GM21717 (cell line): ENCODE measurements around the gene C6orf62.
"Not testable (repeated sequence)": the region's sequence is repeated elsewhere in the genome, so short reads cannot be mapped to it uniquely, and the experiment has no call there.

Experiments
- ATAC-seq: cut with Tn5 transposase; IDR thresholded peaks from one replicate; pipeline ENCODE4 v1.9.1; 2021; ENCODE audit warnings: mild to moderate bottlenecking, moderate library complexity; ENCODE audit not compliant: unreplicated experiment

Gene C6orf62

GRCh38 chr6:24702720-24703282 is 16.2 kb downstream of the C6orf62 start:
- ATAC-seq: no peak

DNA sequence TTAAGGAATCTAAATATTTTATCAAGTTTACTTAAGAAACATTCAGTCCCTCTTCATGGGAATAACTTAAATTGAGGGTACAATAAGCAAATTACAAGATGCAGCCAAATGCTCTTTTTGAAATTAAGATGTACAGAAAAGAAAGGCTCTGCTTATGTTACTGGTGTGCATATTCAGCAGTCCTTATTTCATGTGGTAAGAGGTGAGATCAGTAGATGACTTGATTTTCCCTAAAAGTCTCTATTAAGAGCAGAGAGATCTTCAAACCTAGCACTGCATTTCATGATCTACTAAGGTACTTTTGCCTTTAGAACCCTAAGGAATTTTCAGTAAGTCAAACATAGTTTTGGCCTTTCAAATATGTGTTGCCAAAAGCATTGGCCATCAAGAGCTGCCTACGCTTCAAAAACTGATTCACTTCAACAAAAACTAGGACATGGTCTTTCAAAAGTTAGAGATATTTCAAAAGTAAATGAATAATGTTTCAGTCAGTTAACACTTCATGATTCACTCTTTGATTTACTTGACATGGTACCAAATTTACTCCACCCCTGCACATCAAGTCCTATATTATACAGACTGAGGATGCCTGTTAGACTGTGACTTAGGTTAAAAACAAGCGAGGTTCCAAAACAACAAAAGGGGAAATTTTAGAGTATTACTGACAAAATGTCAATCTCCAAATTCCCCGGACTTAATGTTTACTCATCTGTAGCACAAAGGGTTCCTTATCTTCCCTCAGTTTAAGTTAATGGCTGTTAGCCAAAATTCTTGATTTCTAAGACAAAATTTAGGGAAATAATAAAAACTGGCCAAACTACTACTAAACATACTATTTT is 19.2 kb downstream of the C6orf62 start:
- no peak for ATAC-seq

DNA sequence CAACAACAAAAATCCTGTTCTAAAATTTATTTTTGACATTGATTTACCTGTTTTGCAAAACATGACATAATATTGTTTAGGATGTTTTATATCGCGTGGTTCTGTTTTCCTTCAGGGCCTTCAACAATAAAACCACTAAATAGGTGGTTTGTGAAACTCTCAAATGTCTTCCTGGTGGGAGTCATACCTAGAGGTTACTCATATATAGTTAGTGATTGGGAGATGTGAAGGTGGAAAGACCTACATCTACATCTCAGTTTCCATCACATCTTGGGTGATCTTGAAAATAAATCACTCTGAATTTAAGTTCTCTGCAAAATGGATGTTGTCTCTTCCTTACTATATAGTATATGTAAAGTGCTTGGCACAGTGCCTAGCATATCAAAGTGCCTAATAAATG is 22.9 kb downstream of the C6orf62 start:
- no peak for ATAC-seq

GRCh38 chr6:24695635-24696034 is 23.3 kb downstream of the C6orf62 start:
- ATAC-seq: not testable (repeated sequence)

GRCh38 chr6:24694198-24694597 is 24.8 kb downstream of the C6orf62 start:
- no peak for ATAC-seq

GRCh38 chr6:24692848-24693592 is 25.9 kb downstream of the C6orf62 start:
- ATAC-seq: no peak

- ATAC-seq: no peak
Measured at GRCh38 chr6:24692415-24692814, 26.5 kb downstream of the C6orf62 start.

DNA sequence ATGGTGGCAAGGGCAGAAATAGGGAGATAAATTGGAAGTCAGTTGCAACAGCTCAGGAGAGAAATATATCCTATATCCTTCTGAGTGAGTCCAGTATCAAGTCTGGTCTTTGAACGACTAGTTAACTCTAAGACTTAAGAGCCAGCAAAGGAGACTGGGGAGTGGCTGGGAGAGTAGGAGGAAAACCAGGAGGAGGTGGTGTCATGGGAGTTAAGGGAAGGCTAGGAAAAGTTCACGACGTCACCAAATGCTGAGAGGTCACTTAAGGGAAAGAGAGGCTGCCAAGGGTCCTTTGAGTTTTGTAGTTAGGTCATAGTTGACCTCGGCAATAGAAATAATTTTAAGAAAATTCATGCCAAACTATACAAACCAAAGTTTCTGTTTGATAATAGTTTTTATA is 27.0 kb downstream of the C6orf62 start:
- no peak for ATAC-seq

DNA sequence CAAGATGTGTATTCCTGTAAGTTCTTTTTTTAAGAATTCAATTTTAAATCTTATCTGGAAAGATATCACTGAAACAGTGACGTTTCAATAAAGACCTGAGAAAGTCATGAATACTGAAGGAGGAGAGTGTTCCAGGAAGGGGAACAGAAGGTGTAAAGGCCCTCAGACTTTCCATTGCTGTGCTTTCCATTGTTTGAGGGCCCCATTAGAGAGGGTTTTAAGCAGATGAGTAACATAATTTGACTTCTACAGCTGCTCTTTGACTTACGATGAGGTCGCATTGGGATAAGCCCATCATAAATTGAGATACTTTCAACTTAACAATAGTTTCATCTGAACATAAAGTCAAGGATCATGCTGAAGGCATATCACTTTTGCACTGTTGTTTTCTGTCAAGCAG is 27.4 kb downstream of the C6orf62 start:
- ATAC-seq: no peak

GRCh38 chr6:24690593-24690992 is 28.4 kb downstream of the C6orf62 start:
- no peak for ATAC-seq

GRCh38 chr6:24689964-24690363 is 29.0 kb downstream of the C6orf62 start:
- no peak for ATAC-seq

DNA sequence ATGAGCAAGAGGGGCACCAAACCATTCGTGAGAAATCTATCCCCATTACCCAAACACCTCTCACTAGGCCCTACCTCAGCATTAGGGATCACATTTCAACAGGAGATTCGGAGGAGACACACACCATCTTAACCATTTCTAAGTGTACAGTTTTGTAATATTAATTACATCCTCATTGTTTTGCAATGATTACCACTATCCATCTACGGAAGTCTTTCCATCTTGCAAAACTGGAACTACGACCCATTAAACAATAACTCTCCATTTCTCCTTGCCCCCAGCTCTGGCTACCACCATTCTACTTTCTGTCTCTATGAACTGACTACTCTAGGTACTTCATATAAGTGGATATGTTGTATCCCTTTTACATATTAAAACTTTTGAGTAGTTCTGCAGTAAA is 32.0 kb downstream of the C6orf62 start:
- ATAC-seq: no peak

GRCh38 chr6:24686408-24686807 is 32.5 kb downstream of the C6orf62 start:
- no peak for ATAC-seq

DNA sequence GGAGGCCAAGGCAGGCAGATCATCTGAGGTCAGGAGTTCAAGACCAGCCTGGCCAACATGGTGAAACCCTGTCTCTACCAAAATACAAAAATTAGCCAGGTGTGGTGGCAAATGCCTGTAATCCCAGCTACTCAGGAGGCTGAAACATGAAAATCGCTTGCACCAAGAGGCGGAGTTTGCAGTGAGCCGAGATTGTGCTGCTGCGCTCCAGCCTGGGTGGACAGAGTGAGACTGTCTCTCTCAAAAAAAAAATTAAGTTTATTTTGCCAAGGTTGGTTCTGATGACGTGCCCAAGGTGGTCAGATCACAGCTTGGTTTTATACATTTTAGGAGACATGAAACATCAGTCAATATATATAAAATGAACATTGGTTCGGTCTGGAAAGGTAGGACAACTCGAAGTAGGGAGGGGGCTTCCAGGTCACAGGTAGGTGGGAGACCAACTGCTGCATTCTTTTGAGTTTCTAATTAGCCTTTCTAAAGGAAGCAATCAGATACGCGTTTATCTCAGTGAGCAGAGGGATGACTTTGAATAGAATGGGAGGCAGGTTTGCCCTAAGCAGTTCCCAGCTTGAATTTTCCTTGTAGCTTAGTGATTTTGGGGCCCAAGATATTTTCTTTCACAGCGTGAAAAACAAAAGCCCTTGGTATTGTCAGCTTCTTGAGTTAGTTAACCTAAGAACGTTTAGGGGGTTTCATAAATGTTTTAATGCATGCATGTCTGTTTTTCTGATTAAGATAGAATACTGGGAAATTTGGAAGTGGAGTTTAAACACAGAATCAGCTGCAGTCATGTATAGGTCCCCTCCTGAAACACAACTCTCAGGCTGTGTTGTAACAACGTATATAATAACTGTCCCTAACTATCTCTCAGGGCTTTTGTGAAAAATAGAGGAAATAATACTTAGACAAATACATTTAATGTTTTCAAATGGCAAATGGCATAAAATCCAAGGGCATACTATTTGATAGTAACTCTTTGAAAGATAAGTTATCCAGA is 35.4 kb downstream of the C6orf62 start:
- no peak for ATAC-seq

- no peak for ATAC-seq
Measured at GRCh38 chr6:24680582-24680981, 38.4 kb downstream of the C6orf62 start.

DNA sequence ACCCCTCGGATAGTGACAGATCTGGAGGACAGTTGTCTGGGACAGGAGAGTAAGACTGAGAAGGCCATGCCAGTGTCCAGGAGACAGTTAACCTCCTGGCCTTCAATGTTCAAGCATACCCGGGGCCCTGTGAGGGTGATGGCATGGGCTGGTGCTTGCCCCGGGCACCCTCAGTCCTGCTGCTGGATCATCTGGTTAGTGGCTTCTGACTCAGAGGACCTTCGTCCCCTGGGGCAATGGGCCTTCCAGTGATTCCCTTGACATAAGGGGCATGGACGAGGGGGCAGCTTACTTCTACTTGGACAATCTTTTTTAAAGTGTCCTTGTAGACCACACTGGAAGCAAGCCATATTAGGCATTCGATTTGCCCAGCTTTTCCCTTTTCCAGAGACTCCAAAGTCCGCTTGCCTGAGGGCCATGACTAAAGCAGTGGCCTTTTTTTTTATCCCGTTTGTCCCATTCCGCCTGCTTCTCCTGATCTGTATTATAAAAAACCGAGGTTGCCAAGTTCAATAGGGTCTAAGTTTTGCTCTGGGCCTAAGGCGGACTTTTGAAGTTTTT is 40.1 kb downstream of the C6orf62 start:
- not testable (repeated sequence) for ATAC-seq

GRCh38 chr6:24673625-24674024 is 45.3 kb downstream of the C6orf62 start:
- no peak for ATAC-seq

DNA sequence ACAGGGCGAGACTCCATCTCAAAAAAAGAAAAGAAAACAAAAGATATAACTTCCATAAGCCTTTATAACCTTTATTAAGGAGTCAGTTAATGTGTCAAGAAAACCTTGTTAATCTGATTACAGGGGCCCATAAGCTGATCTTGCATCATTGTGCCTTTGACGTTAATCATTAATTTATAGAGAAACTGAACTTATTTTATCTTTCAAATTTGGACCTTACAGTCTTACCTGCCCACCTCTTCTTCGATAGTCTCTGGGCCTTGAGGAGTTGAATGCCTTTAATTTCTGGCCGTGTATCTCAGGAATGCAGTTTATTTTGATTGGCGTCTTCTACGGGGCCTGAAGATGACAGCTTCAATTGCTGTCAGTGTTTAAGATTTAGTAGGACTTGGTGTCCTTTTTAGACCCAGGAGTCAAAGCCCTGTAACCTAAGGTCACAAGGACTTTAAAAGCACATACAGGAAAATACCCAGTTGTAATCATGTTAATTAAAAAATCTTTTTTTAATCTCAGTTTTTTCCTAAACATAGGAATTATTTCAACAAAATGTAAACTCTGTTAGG is 46.3 kb downstream of the C6orf62 start:
- no peak for ATAC-seq

DNA sequence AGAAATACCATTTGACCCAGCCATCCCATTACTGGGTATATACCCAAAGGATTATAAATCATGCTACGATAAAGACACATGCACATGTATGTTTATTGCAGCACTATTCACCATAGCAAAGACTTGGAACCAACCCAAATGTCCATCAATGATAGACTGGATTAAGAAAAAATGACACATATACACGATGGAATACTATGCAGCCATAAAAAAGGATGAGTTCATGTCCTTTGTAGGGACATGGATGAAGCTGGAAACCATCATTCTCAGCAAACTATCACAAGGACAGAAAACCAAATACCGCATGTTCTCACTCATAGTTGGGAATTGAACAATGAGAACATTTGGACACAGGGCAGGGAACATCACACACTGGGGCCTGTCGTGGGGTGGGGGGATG is 47.9 kb downstream of the C6orf62 start:
- ATAC-seq: not testable (repeated sequence)

DNA sequence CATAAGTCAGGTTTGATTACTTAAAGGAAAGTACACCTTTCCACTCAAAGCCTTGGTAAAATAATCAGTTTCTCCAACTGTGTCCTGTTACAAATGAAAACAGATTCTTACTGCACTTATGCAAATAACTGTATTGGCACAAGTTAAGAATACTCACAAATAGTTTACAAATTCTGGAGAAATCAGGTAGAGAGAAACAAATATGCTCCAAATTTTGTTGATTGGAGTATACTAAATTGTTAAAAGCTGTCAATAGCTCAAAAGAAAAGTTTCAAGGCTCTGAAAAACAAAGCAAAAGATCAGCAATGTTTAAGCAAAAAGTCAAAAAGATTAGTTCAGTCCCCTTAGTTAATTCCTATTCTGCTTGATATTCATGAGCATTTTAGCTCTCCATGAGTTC is 48.5 kb downstream of the C6orf62 start:
- ATAC-seq: not testable (repeated sequence)
